ENCODE measurements around the gene LANCL2.

The LANCL2 gene, protein sequence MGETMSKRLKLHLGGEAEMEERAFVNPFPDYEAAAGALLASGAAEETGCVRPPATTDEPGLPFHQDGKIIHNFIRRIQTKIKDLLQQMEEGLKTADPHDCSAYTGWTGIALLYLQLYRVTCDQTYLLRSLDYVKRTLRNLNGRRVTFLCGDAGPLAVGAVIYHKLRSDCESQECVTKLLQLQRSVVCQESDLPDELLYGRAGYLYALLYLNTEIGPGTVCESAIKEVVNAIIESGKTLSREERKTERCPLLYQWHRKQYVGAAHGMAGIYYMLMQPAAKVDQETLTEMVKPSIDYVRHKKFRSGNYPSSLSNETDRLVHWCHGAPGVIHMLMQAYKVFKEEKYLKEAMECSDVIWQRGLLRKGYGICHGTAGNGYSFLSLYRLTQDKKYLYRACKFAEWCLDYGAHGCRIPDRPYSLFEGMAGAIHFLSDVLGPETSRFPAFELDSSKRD

DNA sequence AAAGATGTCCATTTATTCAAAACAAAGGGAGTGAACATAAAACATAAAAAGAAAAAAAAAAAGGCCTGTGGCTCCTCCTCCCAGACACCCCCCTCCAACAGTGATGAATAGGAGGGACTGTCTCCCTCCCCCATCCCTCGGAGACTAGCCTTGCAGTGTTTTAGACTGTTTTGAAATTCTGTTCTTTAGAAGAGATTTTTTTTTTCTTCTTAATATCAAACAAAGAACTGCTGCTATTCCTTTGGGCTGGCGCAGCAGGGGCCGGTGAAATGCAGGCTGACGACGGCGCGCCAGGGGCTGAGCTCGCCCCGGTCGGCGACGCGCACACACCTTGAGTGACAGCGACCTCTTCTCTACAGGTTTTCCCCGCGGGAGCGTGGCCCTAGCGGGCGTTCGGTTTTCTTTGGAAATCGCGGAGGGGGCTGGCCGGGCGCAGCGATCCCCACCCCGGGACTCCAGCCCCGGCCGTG lies at the start of gene LANCL2:
LANCL2 (plus strand) TSS at position 133 of the 470 bp plus-strand sequence. CDS start 689 bp downstream, outside the sequence.
- DNase-seq (ENCODE audit: low spot score): no peak
- in situ Hi-C loops (cut with MboI; ENCODE audit: low sequenced_read_pairs, unreplicated experiment): no loop called here
- TF ChIP-seq, protein P1, sequence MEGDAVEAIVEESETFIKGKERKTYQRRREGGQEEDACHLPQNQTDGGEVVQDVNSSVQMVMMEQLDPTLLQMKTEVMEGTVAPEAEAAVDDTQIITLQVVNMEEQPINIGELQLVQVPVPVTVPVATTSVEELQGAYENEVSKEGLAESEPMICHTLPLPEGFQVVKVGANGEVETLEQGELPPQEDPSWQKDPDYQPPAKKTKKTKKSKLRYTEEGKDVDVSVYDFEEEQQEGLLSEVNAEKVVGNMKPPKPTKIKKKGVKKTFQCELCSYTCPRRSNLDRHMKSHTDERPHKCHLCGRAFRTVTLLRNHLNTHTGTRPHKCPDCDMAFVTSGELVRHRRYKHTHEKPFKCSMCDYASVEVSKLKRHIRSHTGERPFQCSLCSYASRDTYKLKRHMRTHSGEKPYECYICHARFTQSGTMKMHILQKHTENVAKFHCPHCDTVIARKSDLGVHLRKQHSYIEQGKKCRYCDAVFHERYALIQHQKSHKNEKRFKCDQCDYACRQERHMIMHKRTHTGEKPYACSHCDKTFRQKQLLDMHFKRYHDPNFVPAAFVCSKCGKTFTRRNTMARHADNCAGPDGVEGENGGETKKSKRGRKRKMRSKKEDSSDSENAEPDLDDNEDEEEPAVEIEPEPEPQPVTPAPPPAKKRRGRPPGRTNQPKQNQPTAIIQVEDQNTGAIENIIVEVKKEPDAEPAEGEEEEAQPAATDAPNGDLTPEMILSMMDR (IDR thresholded peaks at IDR 0.05; ENCODE audit: borderline replicate concordance, control extremely low read depth, extremely low read depth, insufficient read depth, missing control alignments): no peak

DNA sequence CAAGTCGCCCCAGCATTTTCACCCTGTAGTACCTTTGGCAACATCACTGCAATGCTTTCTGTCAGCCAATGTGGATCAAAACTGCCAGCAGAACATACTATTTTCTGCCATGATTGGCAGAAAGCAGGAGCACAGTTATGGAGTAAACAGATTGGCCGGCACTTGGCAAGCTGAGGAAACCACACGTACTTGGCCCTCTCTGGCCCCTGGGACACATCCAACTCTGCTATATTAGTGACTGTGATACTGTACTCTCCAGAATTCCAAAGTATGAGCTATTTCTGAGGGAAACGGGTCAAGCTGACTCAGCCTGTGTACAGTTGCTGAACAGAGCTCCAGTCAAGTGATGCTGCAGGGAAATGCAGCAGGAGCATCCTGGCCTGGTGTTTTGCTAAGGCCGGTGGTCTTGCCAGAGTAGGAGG lies 39.8 kb upstream of the LANCL2 start:
- TF ChIP-seq, protein P1 (IDR thresholded peaks at IDR 0.05; ENCODE audit: borderline replicate concordance, control extremely low read depth, extremely low read depth, insufficient read depth, missing control alignments): no peak
- in situ Hi-C loops (cut with MboI; ENCODE audit: low sequenced_read_pairs, unreplicated experiment): no loop called here
- no peak for DNase-seq (ENCODE audit: low spot score)

DNA sequence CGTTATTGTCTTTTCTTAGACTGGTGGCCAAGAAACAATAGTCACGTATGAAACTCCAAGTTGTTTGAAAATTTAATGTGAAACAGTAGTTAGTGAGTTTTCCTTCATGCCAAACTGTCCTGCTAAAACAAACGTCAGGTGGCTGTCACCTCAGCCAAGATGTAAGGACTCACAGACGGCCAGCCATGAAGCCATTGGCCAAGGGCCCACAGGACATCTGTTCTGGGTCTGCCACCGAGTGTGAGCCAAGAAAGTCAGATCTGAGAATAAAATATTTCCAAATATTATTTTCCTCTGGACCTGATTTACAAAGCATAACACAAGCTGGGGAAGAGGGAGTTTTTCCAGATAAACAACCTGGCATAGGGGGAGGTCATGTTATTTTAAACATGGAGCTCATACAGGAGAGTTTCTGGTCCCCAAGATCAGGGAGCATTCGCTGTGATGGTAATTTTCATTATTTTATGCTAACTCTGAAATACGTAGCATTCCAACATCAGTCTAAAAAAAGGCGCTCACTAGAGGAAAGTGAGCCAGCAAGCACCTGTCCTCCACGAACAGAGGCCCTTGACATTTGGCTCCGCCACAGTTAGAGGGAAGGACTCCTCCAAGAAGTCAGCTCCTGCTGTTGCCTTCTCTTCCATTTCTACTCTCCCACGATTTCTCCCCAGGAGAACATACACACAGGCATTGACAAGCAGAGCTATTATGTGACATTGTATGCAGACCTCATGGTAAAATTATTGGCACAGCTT lies 38.9 kb upstream of the LANCL2 start:
- in situ Hi-C loops (cut with MboI; ENCODE audit: low sequenced_read_pairs, unreplicated experiment): no loop called here
- DNase-seq (ENCODE audit: low spot score): no peak
- TF ChIP-seq, protein P1 (IDR thresholded peaks at IDR 0.05; ENCODE audit: borderline replicate concordance, control extremely low read depth, extremely low read depth, insufficient read depth, missing control alignments): no peak

DNA sequence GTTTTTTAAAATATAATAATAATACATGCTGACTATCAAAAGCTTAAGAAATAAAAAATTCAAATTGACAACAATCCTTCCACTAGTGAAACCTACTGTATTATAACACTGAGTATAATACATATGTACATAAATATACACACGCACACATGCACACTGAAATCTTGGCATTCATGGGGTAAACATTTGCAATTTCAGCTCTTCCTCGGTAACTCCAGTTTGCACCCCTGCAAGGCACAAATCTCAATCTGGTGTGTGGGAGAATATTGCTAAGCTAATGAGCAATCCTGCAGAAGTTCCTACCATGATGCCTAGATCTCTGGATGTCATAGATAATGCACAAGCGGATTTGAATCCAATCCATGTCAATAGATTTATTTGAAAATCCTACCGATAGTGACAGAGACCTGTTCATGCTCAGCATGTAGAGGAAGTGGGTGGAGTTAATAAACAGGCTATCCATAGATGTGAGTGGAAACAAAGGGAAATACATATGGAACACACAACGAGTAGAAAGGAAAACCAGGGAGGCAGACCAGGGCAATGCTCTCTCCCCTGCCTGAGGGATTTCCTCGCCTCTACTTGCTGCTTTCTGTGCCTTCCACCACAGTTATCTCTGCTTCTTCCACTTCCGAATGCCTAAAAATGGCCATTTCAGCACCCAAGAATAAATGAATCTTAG lies 38.1 kb upstream of the LANCL2 start:
- in situ Hi-C loops (cut with MboI; ENCODE audit: low sequenced_read_pairs, unreplicated experiment): no loop called here
- TF ChIP-seq, protein P1 (IDR thresholded peaks at IDR 0.05; ENCODE audit: borderline replicate concordance, control extremely low read depth, extremely low read depth, insufficient read depth, missing control alignments): no peak
- DNase-seq (ENCODE audit: low spot score): no peak

DNA sequence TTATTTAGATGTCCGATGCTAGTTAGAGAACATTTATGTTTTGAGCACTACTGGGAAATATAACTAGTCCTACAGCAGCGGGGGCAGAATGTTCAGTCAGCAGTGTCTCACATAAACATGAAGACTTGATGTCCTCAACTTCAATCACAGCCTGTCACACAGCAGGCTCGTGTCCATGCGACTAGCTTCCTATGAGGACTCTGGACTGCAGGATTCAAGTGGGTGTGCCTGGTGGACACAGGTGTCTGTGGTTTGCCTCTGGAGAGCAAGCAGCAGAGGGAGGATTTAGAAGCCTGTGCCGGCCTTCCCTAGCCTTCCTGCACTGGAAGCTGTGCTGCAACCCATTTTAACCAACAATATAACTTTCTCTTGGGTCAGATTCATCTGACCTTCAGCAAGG lies 30.0 kb upstream of the LANCL2 start:
- no peak for DNase-seq (ENCODE audit: low spot score)
- TF ChIP-seq, protein P1 (IDR thresholded peaks at IDR 0.05; ENCODE audit: borderline replicate concordance, control extremely low read depth, extremely low read depth, insufficient read depth, missing control alignments): no peak
- in situ Hi-C loops (cut with MboI; ENCODE audit: low sequenced_read_pairs, unreplicated experiment): no loop called here

DNA sequence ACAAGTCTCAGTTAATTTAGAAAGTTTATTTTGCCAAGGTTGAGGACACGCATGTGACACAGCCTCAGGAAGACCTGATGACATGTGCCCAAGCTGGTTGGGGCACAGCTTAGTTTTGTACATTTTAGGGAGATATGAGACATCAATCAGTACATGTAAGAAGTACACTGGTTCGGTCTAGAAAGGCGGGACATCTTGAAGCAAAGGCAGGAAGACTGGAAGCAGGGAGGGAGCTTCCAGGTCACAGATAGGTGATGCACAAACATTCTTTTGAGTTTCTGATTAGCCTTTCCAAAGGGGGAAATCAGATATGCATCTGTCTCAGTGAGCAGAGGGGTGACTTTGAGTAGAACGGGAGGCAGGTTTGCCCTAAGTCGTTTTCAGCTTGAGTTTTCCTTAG lies 29.4 kb upstream of the LANCL2 start:
- no peak for DNase-seq (ENCODE audit: low spot score)
- TF ChIP-seq, protein P1 (IDR thresholded peaks at IDR 0.05; ENCODE audit: borderline replicate concordance, control extremely low read depth, extremely low read depth, insufficient read depth, missing control alignments): no peak
- in situ Hi-C loops (cut with MboI; ENCODE audit: low sequenced_read_pairs, unreplicated experiment): no loop called here

All from GM13976 (cell line).